H1 (cell line): ENCODE measurements around the gene H2BW2. TPM values are rescaled to one million over a fixed set of nuclear protein-coding genes. Genes with fewer than 3 reads are reported as not detected.
"Not testable (repeated sequence)": the region's sequence is repeated elsewhere in the genome, so short reads cannot be mapped to it uniquely, and the experiment has no call there.

Source experiments
- CTCF ChIA-PET: fragments of 300-600 bp; sonication (Branson Sonifier 250); formaldehyde crosslinking; loops from one replicate; lab custom pipeline; 2021; ENCODE audit not compliant: partially characterized antibody; lab: Charles Lee
- POLR2A ChIA-PET: fragments of 300-600 bp; sonication (Branson Sonifier 250); formaldehyde crosslinking; loops from one replicate; lab custom pipeline; 2021; ENCODE audit warnings: inconsistent platforms; ENCODE audit not compliant: partially characterized antibody; lab: Charles Lee
- DNase-seq, 2 experiments: peaks; one replicate each; pipeline versions ENCODE4 v3.0.0 to v3.0.0-alpha.2; 2010 to 2022; ENCODE audit warnings: low spot score in 2 of 2, low read depth in 1 of 2, mixed read lengths in 1 of 2
- FAIRE-seq: peaks from 2 replicates; lab custom pipeline; 2011; peaks lifted over from hg19 to GRCh38; lab: Jason Lieb, UNC
- H2AFZ ChIP-seq: 2 replicates; pipeline ENCODE4 v1.8.1; 2012; ENCODE audit warnings: low read length, inconsistent platforms
- H2AK5ac ChIP-seq: 2 replicates; pipeline ENCODE4 v1.6.1; 2013; ENCODE audit warnings: low read depth, low read length
- H2BK120ac ChIP-seq: replicated peaks from 2 replicates; pipeline ENCODE3; 2013; ENCODE audit warnings: low read depth, low read length, inconsistent platforms
- H2BK12ac ChIP-seq: 2 replicates; pipeline ENCODE4 v1.6.1; 2013; ENCODE audit warnings: low read depth, low read length
- H2BK15ac ChIP-seq: 2 replicates; pipeline ENCODE4 v1.6.1; 2013; ENCODE audit warnings: low read length
- H2BK20ac ChIP-seq: 2 replicates; pipeline ENCODE4 v1.6.1; 2013; ENCODE audit warnings: low read length
- H2BK5ac ChIP-seq: 2 replicates; pipeline ENCODE4 v1.6.1; 2013; ENCODE audit warnings: low read depth, low read length
- H3K14ac ChIP-seq: 2 replicates; pipeline ENCODE4 v1.6.1; 2013; ENCODE audit warnings: inconsistent platforms; ENCODE audit not compliant: insufficient read length
- H3K18ac ChIP-seq: 2 replicates; pipeline ENCODE4 v1.6.1; 2013; ENCODE audit warnings: low read length; ENCODE audit errors: extremely low read depth
- H3K23ac ChIP-seq: 2 replicates; pipeline ENCODE4 v1.6.1; 2013; ENCODE audit warnings: inconsistent platforms; ENCODE audit not compliant: insufficient read length
- H3K23me2 ChIP-seq: 2 replicates; pipeline ENCODE4 v1.6.1; 2013; ENCODE audit warnings: low read depth, low read length
- H3K27ac ChIP-seq: 2 replicates; pipeline ENCODE4 v1.6.1; 2011; ENCODE audit warnings: low read depth, low read length, inconsistent platforms
- H3K27me3 ChIP-seq, 4 experiments: replicated peaks in 1 of 4; 1 replicate in 1 of 4; 2 replicates in 3 of 4; pipeline versions ENCODE4 v1.6.1 to v1.8.1; 2011 to 2013; ENCODE audit warnings: low read length in 3 of 4, mild to moderate bottlenecking in 3 of 4, inconsistent platforms in 2 of 4, mixed read lengths in 2 of 4, moderate library complexity in 1 of 4; ENCODE audit not compliant: control insufficient read depth in 3 of 4, insufficient read depth in 3 of 4; ENCODE audit errors: extremely low read depth in 1 of 4
- H3K36me3 ChIP-seq, 4 experiments: 2 replicates each; pipeline versions ENCODE4 v1.6.1 to v1.8.1; 2011 to 2013; ENCODE audit warnings: mild to moderate bottlenecking in 4 of 4, low read length in 3 of 4, moderate library complexity in 2 of 4, control low read depth in 1 of 4, inconsistent platforms in 1 of 4; ENCODE audit not compliant: insufficient read depth in 4 of 4, control insufficient read depth in 2 of 4
- H3K4ac ChIP-seq: replicated peaks from 2 replicates; pipeline ENCODE3; 2013; ENCODE audit warnings: low read length, low read depth, mixed read lengths, inconsistent platforms; ENCODE audit not compliant: insufficient read length
- H3K4me1 ChIP-seq, 4 experiments: replicated peaks in 1 of 4; 1 replicate in 1 of 4; 2 replicates in 3 of 4; pipeline versions ENCODE4 v1.6.1 to v1.8.1; 2011 to 2013; ENCODE audit warnings: low read length in 3 of 4, inconsistent platforms in 2 of 4, mixed read lengths in 1 of 4; ENCODE audit not compliant: insufficient read depth in 4 of 4, control insufficient read depth in 3 of 4
- H3K4me2 ChIP-seq, 2 experiments: 2 replicates each; pipeline versions ENCODE4 v1.6.1 to v1.8.1; 2011 to 2013; ENCODE audit warnings: low read depth in 2 of 2, low read length in 2 of 2, control low read depth in 1 of 2, inconsistent platforms in 1 of 2, mild to moderate bottlenecking in 1 of 2; ENCODE audit not compliant: insufficient read depth in 1 of 2
- H3K4me3 ChIP-seq, 4 experiments: fragments of 200-600, 300-600 bp in 1 of 4; sonication (generic), shearing (Covaris generic), sonication (Bioruptor Twin) in 1 of 4; 2 replicates each; pipeline versions ENCODE4 v1.5.1 to v1.8.1; 2011 to 2016; ENCODE audit warnings: low read length in 4 of 4, low read depth in 3 of 4, control low read depth in 2 of 4, inconsistent platforms in 2 of 4, mild to moderate bottlenecking in 2 of 4, mixed read lengths in 1 of 4, moderate library complexity in 1 of 4; ENCODE audit not compliant: insufficient read depth in 2 of 4; ENCODE audit errors: extremely low read depth in 1 of 4
- H3K56ac ChIP-seq: replicated peaks from 2 replicates; pipeline ENCODE3; 2013; ENCODE audit warnings: low read depth, mild to moderate bottlenecking, mixed read lengths, low read length, inconsistent platforms; ENCODE audit not compliant: insufficient read length
- H3K79me1 ChIP-seq: 2 replicates; pipeline ENCODE4 v1.6.1; 2013; ENCODE audit warnings: low read depth, low read length, control low read depth
- H3K79me2 ChIP-seq, 2 experiments: 2 replicates each; pipeline versions ENCODE4 v1.6.1 to v1.8.1; 2012 to 2013; ENCODE audit warnings: low read length in 2 of 2, mild to moderate bottlenecking in 2 of 2, inconsistent platforms in 1 of 2; ENCODE audit not compliant: insufficient read depth in 2 of 2, control insufficient read depth in 1 of 2
- H3K9ac ChIP-seq, 4 experiments: replicated peaks in 1 of 4; 1 replicate in 1 of 4; 2 replicates in 3 of 4; pipeline versions ENCODE4 v1.6.1 to v1.8.1; 2011 to 2013; ENCODE audit warnings: low read depth in 3 of 4, low read length in 3 of 4, control low read depth in 2 of 4, mild to moderate bottlenecking in 2 of 4, moderate library complexity in 2 of 4, inconsistent platforms in 1 of 4; ENCODE audit errors: extremely low read depth in 1 of 4
- H3K9me3 ChIP-seq, 2 experiments: 2 replicates each; pipeline versions ENCODE4 v1.6.1 to v1.8.1; 2012 to 2013; ENCODE audit warnings: mild to moderate bottlenecking in 2 of 2, moderate library complexity in 2 of 2, control low read depth in 1 of 2, inconsistent platforms in 1 of 2, low read depth in 1 of 2, low read length in 1 of 2, mixed read lengths in 1 of 2; ENCODE audit not compliant: insufficient read depth in 2 of 2
- H4K20me1 ChIP-seq, 2 experiments: replicated peaks in 1 of 2; 2 replicates each; pipeline versions ENCODE3 to v1.8.1; 2011 to 2013; ENCODE audit warnings: inconsistent platforms in 2 of 2, low read length in 2 of 2, mild to moderate bottlenecking in 1 of 2; ENCODE audit not compliant: insufficient read depth in 2 of 2, control insufficient read depth in 1 of 2
- H4K5ac ChIP-seq: 2 replicates; pipeline ENCODE4 v1.6.1; 2013; ENCODE audit warnings: low read length, low read depth, mixed read lengths, inconsistent platforms; ENCODE audit not compliant: insufficient read length
- H4K8ac ChIP-seq: 2 replicates; pipeline ENCODE4 v1.8.0; 2013; ENCODE audit warnings: mild to moderate bottlenecking, moderate library complexity, low read length, inconsistent platforms; ENCODE audit not compliant: insufficient read depth; ENCODE audit errors: extremely low read depth
- H4K91ac ChIP-seq: replicated peaks from 2 replicates; pipeline ENCODE3; 2013; ENCODE audit warnings: low read length, mixed read lengths, inconsistent platforms; ENCODE audit not compliant: insufficient read length
- WGBS, 2 experiments: shearing (Covaris generic) in 1 of 2; methylation state at CpG; one replicate each; pipeline versions ENCODE4 v1.1.6 to v1.1.7; 2013 to 2015; ENCODE audit warnings: low lambda C conversion rate in 2 of 2, mixed read lengths in 2 of 2, inconsistent platforms in 1 of 2, low coverage in 1 of 2, missing lambda C conversion rate in 1 of 2; ENCODE audit not compliant: insufficient replicate concordance in 2 of 2, insufficient coverage in 1 of 2, insufficient read length in 1 of 2; ENCODE audit errors: extremely low coverage in 1 of 2, missing lambda C conversion rate in 1 of 2; 5-methylcytosine and 5-hydroxymethylcytosine counted together
- polyA plus RNA-seq, 7 experiments: library from polyadenylated mRNA; depleted of rRNA in 3 of 7; stranded (reverse) in 5 of 7; unstranded in 2 of 7; fragments of >200 nt in 5 of 7; fragments of 200-250 nt in 2 of 7; gene quantifications; 1 replicate in 5 of 7; 2 replicates in 1 of 7; 4 replicates in 1 of 7; pipeline versions ENCODE4 v1.2.1 to v1.2.3, GENCODE V29; 2011 to 2013; ENCODE audit warnings: missing spikeins in 2 of 7, mixed read lengths in 2 of 7
- total RNA-seq: library from RNA; stranded (reverse); fragmentation: NEBNext Ultra II Directional; extraction: Animal tissue kit (Norgen Biotek cat#: 25700); gene quantifications from 2 replicates; pipeline ENCODE4 v1.2.1, GENCODE V29; 2021

Gene H2BW2
- total and polyA plus RNA-seq, 2 of the 8 experiments (the other 6 are each of a cell fraction or from before 2014, with no cell fraction given), result 0.03 TPM; not detected in 1

DNA sequence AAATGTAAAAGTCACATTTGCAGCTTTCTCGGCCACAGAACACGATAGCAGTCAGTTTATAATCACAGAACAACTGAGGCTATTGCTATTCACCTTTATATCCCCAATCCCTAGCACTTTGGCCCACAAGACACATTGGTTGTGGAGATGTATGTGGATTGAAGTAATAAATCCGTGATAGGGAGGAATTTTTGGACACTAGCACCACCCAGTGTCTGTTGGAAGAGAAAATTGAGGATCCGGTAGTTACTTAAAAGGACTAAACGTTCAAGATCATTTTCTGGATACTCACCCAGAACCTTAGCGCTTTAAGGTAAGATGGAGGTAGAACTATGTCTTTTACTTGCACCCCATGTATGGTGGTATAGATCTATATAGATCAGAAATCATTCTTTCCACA lies 38.1 kb downstream of the H2BW2 start:
- H2AK5ac ChIP-seq, H3K23ac ChIP-seq, H3K4me3 ChIP-seq, H3K4me2 ChIP-seq, H4K91ac ChIP-seq, H3K9me3 ChIP-seq, H3K79me2 ChIP-seq, H3K18ac ChIP-seq, H2BK15ac ChIP-seq, H3K56ac ChIP-seq, H2AFZ ChIP-seq, H4K5ac ChIP-seq, H2BK12ac ChIP-seq, H3K9ac ChIP-seq, H3K23me2 ChIP-seq, H4K8ac ChIP-seq, H2BK120ac ChIP-seq, H3K27me3 ChIP-seq, H2BK20ac ChIP-seq, H3K27ac ChIP-seq, H4K20me1 ChIP-seq, H3K4ac ChIP-seq, H3K79me1 ChIP-seq, POLR2A ChIA-PET, DNase-seq, H3K36me3 ChIP-seq, H3K14ac ChIP-seq, H3K4me1 ChIP-seq, FAIRE-seq, H2BK5ac ChIP-seq, CTCF ChIA-PET: not testable (repeated sequence)
- WGBS, 2 experiments, result no CpG with 5 or more reads among the region's 6 CpGs
